Endothelial cell of hepatic sinusoid (primary cell): ENCODE data around the gene UNC13A.

ENCODE experiments used
- in situ Hi-C: cut with HindIII; loops from 2 replicates; pipeline ENCODE4 v1.10.0; 2017; ENCODE audit warnings: low sequenced_read_pairs

Gene UNC13A

DNA sequence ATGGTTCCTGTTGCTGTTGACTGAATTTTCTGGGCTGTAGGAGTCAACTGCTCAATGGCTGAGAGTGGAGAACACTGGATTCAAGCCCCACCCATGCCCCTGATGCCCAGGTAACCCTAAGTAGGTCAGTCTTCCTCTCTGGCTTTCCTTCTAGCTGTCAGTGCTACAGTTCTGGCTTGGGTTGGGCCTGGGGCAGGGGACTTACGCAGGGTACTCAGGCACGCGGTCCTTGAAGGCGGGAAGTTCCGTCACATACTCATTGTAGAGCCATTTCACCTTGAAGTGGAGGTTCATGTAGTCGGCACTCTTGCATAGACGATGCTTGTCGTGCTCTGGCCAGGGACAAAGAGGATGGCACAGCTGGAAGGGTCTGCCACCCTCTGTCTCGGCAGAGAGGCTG lies 55.6 kb downstream of the UNC13A start:
- in situ Hi-C loops: no loop called here

DNA sequence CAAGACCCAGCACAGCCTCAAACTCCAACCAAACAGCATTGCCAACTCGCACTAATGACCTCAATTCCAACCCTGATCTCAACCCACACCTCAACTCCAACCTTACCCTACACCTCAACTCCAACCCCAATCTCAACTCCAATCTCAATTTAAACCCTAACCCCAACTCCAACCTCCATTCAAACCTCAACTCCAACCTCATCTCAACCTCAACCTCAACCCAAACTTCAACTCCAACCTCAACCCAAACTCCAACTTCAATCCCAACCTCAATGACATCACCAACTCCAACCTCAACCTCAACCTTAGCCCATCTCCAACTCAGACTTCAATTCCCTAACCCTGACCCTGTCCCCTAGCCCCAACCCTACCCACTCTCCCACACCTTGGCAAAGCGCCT lies 58.4 kb downstream of the UNC13A start:
- in situ Hi-C loops: no loop called here

DNA sequence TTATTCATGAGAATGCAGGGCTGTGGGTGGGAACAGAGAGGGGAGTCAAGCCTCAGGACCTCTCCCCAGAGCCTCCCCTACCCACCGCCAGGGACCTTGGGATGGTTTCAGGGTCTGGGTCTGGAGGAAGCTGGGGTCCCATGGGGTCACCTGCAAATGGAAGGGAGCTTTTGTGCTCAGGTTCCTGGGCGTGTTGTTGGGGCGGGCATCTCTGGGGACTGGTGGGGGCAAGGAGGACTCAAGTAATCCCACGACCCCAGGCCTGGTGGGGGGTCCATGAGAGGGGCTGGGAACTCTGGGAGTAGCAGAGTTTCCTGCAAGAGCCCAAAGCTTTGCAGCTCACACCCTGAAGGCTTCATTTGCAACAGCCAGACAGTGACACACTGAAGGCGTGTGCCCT lies 60.2 kb downstream of the UNC13A start:
- in situ Hi-C loops: no loop called here

DNA sequence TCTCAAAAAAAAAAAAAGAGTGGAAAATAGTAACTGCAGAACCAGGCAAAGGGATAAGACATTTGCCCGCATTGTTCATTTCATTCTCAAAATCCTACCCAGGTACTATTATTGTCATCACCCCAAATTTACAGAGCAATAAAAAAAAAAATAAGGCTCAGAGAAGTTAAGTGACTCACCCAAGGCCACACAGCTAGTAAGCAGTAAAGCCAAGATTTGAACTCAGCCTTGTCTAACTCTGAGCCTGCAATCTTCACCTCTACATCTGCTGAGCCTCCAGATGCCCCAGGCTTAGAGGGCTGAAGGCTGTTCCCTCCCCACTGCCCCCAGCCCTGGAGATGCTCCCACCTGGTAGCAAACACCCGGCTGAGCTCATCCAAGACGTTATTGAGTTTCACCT lies 61.0 kb downstream of the UNC13A start:
- in situ Hi-C loops: no loop called here

DNA sequence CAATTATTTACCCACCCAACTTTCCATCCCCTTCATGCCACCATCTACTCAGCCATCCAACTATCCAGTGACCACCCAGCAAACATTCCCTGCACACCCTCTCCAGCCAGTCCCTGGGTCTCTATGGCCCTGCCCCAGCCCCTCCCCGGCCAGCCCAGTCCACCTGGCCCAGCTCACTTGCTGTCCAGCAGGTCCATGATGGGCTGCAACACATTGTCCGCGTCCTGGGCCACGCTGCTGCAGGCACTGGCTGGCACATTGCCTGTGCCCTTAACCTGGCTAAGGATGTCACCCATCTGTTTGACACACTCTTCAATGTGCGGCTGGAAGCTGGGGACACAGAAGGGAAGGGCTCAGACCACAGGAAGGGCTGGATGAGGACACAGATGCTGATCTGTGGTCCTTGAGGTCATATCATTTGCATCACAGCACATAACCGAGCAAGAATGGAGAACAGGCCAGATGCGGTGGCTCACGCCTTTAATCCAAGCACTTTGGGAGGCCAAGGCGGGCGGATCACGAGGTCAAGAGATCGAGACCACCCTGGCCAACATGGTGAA lies 61.6 kb downstream of the UNC13A start:
- in situ Hi-C loops: no loop called here

DNA sequence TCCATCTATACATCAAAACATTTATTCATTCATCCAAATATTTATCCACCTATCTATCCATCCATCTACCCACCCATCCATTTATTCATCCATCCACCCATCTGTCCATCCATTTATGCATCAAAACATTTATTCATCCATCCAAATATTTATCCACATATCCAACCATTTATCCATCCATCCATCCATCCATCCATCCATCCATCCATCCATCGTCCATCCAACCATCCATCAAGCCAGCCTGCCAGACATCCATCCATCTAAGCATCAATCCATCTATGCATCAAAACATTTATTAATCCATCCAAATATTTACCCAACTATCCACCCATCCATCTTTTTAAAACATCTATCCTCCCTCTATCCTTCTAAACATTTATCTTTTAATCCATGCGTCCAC lies 62.2 kb downstream of the UNC13A start:
- in situ Hi-C loops: no loop called here

DNA sequence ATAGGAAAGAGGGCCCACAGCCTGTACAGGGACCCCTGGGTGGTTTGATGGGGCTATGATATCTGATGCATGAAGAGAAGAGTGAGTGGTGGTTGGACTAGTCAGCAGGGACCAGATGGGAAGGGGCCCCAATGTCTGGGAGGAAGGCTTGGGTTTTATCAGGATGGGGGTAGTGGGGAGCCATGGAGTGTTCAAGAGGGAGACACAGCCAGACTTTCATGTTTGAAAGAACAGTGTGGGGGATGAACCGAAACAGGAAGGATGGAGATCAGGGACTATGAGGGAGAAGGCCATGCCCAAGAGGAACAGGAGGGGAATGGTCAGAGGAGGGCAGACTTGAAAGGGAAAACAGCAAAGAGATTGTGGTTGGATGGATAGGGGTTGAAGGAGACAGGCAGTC lies 63.1 kb downstream of the UNC13A start:
- in situ Hi-C loops: no loop called here

DNA sequence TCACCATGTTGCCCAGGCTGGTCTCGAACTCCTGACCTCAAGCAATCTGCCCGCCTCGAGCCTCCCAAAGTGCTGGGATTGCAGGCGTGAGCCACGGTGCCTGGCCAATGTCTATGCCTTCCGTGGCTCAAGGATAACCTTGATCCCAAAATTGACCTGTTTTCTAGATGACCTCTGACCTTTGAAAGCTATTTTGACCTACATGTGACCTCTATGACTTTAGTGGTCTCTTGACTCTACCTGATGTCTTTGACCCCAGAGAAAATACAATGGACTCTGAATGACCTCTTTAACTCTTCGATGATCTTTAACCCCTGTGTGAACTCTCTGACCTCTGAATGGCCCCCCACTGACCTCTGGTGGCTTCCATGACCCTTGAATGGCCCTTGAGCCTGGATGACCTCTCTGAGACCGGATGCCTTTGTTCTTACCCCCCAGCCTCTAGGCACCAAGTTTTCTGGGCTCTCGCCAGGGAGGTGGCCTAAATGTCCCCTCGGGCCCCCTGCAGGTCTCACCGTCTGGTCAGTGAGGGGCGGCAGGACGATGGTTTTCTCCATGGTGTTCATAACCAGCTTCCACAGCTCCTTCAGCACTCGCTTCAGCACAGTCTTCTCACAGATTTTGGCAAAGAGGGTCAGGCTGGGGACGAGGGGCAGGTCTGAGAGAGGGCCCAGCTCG lies 63.7 kb downstream of the UNC13A start:
- in situ Hi-C loops: no loop called here

DNA sequence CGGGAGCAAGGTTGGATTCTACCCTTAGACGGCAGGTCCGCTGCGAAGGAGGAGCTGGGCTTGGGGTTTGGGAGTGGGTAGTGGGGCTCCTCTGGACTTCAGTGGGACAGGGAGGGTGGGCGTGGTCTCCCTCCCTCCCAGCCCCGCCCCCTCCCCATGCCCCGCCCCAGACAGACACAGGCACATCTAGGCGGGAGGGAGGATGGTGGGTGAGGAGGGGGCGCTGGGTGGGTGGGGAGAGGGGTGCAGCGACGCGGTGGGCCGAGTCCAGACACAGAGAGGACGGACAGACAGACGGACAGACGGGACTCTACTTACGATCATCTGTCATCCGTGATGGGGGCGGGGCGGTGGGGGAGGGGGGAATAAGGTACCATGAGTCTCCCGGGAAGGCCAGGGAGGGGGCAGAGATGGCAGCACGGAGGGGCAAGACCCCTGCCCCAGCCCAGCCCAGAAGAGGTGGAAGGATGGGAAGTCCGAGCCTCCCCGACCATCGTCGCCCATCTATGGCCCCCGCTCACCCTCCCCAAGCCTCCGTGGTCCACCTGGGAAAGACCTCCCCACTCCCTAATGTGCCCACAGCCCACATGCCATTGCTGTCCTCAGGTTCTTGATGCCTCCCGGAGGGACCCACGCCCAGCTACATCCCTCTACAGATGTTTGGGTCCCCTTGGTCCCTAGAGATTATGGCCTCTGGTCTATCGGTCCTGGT lies 64.8 kb downstream of the UNC13A start:
- in situ Hi-C loops: no loop called here

DNA sequence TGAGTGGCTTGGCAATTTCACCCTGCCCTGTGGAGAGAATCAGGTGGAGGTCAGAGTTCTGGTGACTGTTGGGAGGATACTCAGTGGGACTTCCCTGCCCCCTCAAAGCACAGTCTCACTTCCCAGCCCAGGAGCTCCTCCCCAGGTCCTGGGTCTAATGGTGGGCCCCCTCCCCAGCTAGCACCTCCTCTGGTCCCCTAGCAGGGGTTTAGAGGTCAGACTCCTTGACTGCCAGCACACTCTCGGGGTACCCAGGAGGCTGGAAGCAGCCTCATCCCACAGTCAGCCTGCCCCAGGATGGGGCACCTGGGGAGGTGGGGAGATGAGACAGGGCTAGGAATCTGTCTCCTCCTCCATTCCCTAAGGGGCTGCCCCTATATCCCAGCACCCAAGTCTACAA lies 67.5 kb downstream of the UNC13A start:
- in situ Hi-C loops: no loop called here

DNA sequence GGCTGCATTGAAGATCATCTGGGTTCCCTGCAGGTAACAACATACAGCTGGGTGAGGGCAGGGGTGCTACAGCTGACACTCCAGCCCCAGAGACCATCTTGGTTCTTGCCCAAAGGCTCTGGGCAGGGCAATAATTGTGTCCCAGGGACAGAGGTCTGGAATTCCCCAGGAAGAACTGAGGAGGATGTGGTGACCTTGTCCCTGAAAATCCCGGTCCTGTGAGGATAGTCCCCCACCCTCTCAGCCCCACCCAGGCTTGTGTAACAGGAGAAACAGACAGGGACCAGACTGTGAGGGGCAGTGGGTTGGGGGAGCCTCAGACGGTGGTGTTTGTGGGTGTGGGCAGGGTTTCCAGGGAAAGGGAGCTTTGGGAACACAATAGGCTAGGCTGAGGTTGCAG lies 69.2 kb downstream of the UNC13A start:
- in situ Hi-C loops: no loop called here

DNA sequence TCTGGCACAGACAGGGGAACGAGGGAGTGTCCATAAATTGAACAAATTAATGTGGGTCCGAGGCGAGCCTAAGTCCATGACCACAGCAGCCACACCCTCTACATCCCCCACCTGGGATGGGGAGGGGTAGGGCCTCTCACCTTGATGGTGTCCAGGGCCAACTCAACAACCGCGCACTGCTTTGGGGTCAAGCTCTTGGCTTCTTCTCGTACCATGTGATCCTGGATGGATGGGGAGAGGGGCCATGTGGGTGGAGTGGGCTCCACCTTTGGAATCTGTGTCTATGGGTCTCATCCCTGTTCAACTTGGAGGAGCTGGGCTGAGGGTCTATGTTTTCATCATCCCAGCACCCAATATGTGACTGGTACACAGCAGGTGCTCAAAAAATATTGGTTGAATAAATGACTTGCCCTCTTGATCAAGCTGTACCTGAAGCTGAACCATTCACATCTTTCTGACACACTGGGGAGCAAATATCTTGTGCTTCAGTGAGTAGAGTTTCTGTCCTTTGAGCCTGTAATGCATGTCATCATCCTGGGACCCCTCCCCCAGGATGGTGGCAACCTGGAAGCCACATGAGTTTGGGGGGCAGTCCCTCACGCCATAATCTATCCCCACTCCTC lies 69.8 kb downstream of the UNC13A start:
- in situ Hi-C loops: no loop called here

DNA sequence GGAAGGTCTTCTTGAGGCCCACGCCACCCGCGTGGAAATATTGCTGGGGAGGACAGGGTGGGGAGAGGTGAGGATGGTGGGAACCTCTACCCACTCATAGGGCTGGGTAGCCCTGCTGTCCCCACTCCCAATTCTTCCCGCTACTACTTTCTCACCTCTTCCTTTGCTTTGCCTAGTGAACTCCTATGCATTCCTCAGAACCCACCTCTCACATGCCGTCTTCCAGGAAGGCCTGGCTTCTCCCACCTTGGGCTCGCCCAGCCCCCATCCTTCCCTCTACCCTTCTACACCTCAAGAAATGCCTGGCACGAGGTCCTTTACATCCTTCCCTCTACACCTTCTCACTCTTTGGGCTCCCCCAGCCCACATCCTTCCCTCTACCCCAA lies 70.4 kb downstream of the UNC13A start:
- in situ Hi-C loops: no loop called here

DNA sequence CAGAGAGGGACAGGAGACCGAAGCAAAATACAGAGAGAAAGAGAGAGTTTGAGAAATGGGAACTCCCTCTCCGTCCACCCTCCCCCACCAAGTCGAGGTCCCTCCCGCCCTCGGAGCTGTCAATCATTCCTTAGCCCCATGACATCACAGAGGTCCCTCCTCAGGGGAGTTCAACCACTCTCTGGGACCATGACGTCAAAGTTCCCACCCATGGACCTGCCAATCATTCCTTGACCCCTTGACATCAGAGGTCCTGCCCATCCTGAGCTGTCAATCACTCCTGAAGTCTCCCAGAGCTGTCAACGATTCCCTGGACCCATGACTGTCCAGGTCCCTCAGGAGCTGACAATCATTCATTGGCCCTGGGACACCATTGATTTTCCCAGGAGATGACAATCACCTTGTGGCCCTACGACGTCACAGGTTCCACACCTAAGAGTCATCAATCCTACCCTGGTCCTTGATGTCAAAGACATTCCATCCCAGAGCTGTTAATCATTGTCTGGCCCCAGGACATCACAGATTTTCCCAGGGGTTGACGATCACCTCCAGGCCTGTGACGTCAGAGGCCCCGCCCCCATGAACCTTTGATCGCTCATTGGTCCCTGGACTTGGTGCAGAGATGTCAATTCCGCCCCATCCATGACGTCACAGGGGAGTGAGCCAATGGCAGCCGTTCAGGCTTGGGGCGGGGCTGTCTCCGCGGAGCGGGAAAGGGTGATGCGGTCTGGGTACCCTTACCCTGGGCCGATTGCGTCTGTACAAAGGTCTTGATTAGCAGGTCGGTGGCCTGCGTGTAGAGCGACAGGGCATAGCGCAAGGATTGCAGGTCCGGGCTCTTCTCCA lies 71.0 kb downstream of the UNC13A start:
- in situ Hi-C loops: no loop called here

DNA sequence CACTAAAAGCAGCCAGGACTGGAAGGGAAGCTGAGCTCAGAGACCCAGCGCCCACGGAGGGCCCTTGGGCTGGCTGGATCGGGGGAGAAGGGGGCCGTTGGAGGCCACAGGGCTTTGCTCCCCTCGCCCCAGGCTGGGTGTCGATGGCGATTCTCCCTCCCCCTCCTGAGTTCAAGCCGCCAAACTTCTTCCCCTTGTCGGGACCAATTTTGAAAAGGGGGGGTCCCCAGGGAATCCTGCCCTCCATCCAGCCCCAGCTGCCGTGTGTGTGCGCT lies 71.5 kb downstream of the UNC13A start:
- in situ Hi-C loops: no loop called here

DNA sequence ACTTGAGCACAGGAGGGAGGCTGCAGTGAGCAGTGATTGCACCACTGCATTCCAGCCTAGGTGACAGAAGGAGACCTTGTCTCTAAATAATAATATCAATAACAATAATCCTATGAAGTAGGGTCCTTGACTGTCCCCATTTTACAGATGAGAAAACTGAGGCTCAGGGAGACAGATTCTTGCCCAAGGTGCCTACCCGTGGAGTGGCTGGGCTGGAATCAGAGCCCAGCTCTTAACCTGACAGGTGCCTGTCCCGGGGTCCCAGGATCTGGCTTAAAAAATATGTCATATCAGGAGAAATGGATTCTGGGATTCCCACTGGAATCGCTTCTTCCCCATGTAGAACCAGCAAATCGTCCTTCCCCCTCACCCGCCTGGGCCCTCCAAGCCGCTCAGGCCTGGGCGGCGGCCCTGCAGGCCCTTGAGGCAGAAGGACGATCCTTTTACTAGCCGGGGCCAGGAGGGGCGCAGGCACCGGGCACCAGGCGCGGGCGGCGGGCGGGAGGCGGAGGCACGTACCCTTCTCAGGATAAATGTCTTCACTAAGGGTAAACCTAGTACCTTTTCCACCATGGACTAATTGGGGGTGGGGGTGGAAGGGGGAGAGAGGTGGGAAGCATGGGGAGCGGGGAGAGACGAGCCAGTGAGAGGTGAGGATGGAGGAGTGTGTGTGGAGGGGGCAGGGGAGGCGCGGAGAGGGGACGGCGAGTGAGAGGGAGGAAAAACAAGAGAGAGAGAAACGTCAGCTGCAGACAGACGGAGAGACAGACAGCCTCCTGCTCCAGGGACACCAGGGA lies 72.1 kb downstream of the UNC13A start:
- in situ Hi-C loops: no loop called here

DNA sequence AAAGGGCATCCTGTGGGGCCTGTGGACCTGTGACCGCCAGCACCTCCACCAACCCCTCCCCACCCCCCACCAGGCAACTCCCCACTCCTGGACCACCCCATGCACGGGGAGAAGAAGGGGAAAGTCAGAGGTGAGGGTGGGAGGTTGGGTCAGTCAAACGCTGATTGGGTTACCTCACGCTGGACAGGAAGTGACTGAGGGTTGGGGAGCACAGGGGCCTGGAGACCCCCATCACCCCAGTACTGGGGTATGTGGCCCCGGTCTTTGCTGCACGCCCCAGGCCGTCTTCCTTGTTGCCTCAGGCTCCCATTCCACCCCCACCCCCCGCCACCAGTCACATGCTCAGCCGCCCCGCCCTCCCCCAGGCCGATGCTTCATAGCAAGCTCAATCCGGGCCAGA lies 73.7 kb downstream of the UNC13A start:
- in situ Hi-C loops: no loop called here

DNA sequence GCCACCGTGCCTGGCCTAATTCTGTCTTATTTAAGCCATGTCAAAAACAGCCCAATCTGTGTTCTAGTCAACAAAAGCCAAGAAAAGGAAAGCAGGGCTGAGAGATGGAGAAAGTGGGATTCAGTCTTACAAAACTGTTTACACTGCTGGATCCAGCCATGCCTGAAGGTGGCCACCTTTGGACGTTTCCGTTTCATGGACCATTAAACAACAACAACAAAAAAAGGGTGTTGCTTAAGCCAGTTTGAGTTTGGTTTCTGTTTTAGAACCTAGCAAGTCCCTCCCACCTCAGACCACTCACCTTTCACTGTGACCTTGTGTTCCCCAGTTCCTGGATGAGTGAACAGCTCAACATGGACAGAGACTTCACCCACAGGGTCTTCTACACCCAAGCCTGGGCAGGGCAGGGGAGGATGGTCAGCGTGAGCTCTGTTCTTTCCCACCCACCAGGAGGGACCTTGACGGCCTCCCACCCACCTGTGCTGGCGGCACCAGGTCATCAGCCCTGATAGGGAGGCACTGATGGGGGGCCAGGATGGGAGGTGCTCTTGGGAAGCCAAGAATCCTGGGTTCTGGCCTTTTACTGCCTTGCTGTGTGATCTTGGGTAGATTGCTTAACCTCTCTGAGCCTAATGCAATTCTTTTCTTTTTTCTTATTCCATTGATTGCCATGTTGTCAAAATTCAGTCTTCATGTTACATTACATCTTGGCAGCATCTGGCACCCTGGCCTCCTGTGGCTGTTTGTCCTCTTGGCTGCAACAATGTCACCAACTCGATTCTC lies 76.5 kb downstream of the UNC13A start:
- in situ Hi-C loops: no loop called here

DNA sequence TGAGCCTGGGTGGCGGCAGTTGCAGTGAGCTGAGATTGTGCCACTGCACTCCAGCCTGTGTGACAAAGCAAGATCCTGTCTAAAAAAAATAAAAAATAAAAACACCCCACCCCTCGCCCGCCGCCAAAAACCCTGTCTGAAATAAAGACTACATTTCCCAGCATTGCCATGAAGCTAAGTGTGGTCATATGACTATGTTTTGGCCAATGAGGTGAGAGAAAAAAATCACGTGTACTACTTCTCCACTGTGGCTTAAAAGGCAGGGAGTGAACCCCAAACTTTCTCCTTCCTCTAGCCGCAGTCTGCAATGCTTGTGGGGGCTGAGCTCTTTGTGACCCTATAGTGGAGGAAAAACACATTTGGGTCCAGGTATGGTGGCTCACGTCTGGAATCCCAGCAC lies 77.8 kb downstream of the UNC13A start:
- in situ Hi-C loops: no loop called here

DNA sequence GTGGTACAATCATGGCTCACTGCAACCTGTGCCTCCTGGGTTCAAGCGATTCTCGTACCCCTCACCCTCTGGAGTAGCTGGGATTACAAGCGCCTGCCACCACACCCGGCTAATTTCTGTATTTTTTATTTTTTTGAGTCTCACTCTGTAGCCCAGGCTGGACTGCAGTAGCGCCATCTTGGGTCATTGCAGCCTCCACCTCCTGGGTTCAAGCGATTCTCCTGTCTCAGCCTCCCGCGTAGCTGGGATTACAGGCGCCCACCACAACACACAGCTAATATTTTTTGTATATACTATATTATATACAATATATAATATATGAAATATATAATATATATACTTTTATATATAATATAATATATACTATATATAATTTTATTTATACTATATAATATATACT lies 80.2 kb downstream of the UNC13A start:
- in situ Hi-C loops: no loop called here
